Activated T-helper 2 cell treated with anti-CD3 and anti-CD28 coated beads, Interferon-gamma antibody, Interleukin-2, Interleukin-4, amounts not matched to agents 10 μg/mL and 5 μg/mL and 100 μg/mL, durations not matched to agents 14 hours and 24 hours and 36 hours (primary cell): ENCODE results near the gene CSHL1. TPM values are rescaled to one million over a fixed set of nuclear protein-coding genes. Genes with fewer than 3 reads are reported as not detected.

Source experiments
- DNase-seq: peaks from one replicate; pipeline ENCODE4 v3.0.0; 2021; ENCODE audit warnings: low spot score
- H3K27ac Mint-ChIP-seq: one replicate; pipeline ENCODE4 v1.8.0; 2021; ENCODE audit warnings: mixed read lengths
- H3K27me3 Mint-ChIP-seq: one replicate; pipeline ENCODE4 v1.8.0; 2021; ENCODE audit warnings: low read depth, mixed read lengths
- H3K36me3 Mint-ChIP-seq: one replicate; pipeline ENCODE4 v1.8.0; 2021; ENCODE audit warnings: low read depth, mixed read lengths
- H3K4me1 Mint-ChIP-seq: one replicate; pipeline ENCODE4 v1.8.0; 2021; ENCODE audit warnings: low read depth, mixed read lengths
- H3K4me3 Mint-ChIP-seq: one replicate; pipeline ENCODE4 v1.8.0; 2021; ENCODE audit warnings: low read depth, mild to moderate bottlenecking, moderate library complexity, mixed read lengths
- H3K9me3 Mint-ChIP-seq: one replicate; pipeline ENCODE4 v1.8.0; 2021; ENCODE audit warnings: mixed read lengths
- intact Hi-C: fragments of 100-400 bp; cut with micrococcal nuclease; formaldehyde crosslinking; loops from one replicate; pipeline ENCODE4 v1.15.1; 2023
- total RNA-seq: library from RNA; stranded (reverse); gene quantifications from 2 replicates; pipeline ENCODE4 v1.2.3, GENCODE V29; 2022

The CSHL1 gene
- not detected in 2 replicates for total RNA-seq

- intact Hi-C loops = no loop called here
- Mint-ChIP-seq H3K9me3 (no peaks in the 10 kb centered on the region), H3K27me3 (peaks cover 20% of the 10 kb centered on the region), H3K4me1 (peaks cover 4% of the 10 kb centered on the region), H3K27ac (no peak within 1 kb of the TSS), H3K36me3 (no peaks in the 10 kb centered on the region), H3K4me3 (no peak within 1 kb of the TSS)
- DNase-seq = no peak
Observed at GRCh38 chr17:63911041-63911635, at the start of gene CSHL1. TSS of gene CSHL1 (minus strand) at chr17:63911258. CDS start at chr17:63911196, 62 bp downstream.

- intact Hi-C loops = no loop called here
Observed at GRCh38 chr17:63960430-63960829, 49.4 kb upstream of the CSHL1 start.

GRCh38 chr17:63960006-63960405 lies 48.9 kb upstream of the CSHL1 start:
- no peak overlapping the region for H3K27ac Mint-ChIP-seq
- no peak for DNase-seq
- peaks cover 7% of the 10 kb centered on the region for H3K4me1 Mint-ChIP-seq
- H3K9me3 Mint-ChIP-seq = no peaks in the 10 kb centered on the region
- intact Hi-C loops = no loop called here
- no peaks in the 10 kb centered on the region for H3K27me3 Mint-ChIP-seq
- H3K36me3 Mint-ChIP-seq = no peaks in the 10 kb centered on the region
- H3K4me3 Mint-ChIP-seq = no peak overlapping the region

More at GRCh38 chr17:63960430-63960829, 49.4 kb upstream of the CSHL1 start:
- Mint-ChIP-seq H3K4me1 (peaks cover 5% of the 10 kb centered on the region), H3K27me3 (no peaks in the 10 kb centered on the region), H3K36me3 (no peaks in the 10 kb centered on the region), H3K27ac (no peak overlapping the region), H3K9me3 (no peaks in the 10 kb centered on the region), H3K4me3 (no peak overlapping the region)
- DNase-seq = no peak

GRCh38 chr17:63956296-63956920 lies 45.4 kb upstream of the CSHL1 start:
- Mint-ChIP-seq H3K27ac (no peak overlapping the region), H3K4me1 (peaks cover 15% of the 10 kb centered on the region), H3K4me3 (no peak overlapping the region), H3K27me3 (no peaks in the 10 kb centered on the region), H3K9me3 (no peaks in the 10 kb centered on the region), H3K36me3 (no peaks in the 10 kb centered on the region)
- no peak for DNase-seq
- intact Hi-C loops = no loop called here

GRCh38 chr17:63955791-63956190 lies 44.7 kb upstream of the CSHL1 start:
- Mint-ChIP-seq H3K4me1 (peaks cover 13% of the 10 kb centered on the region), H3K36me3 (no peaks in the 10 kb centered on the region), H3K9me3 (no peaks in the 10 kb centered on the region), H3K27me3 (no peaks in the 10 kb centered on the region), H3K4me3 (no peak overlapping the region), H3K27ac (no peak overlapping the region)
- intact Hi-C loops = no loop called here
- DNase-seq = no peak

GRCh38 chr17:63955232-63955631 lies 44.2 kb upstream of the CSHL1 start:
- H3K4me3 Mint-ChIP-seq = no peak overlapping the region
- H3K36me3 Mint-ChIP-seq = no peaks in the 10 kb centered on the region
- H3K27me3 Mint-ChIP-seq = no peaks in the 10 kb centered on the region
- intact Hi-C loops = no loop called here
- DNase-seq = no peak
- H3K4me1 Mint-ChIP-seq = peaks cover 13% of the 10 kb centered on the region
- no peak overlapping the region for H3K27ac Mint-ChIP-seq
- no peaks in the 10 kb centered on the region for H3K9me3 Mint-ChIP-seq

- Mint-ChIP-seq H3K9me3 (no peaks in the 10 kb centered on the region), H3K36me3 (no peaks in the 10 kb centered on the region), H3K27ac (peak overlapping the region; percentile 79), H3K27me3 (no peaks in the 10 kb centered on the region), H3K4me1 (peaks cover 13% of the 10 kb centered on the region), H3K4me3 (no peak overlapping the region)
- DNase-seq = no peak
- intact Hi-C loops = no loop called here
Observed at GRCh38 chr17:63954402-63955063, 43.5 kb upstream of the CSHL1 start.

GRCh38 chr17:63950940-63951907 lies 40.2 kb upstream of the CSHL1 start:
- H3K27me3 Mint-ChIP-seq = no peaks in the 10 kb centered on the region
- no peak overlapping the region for H3K27ac Mint-ChIP-seq
- H3K36me3 Mint-ChIP-seq = no peaks in the 10 kb centered on the region
- intact Hi-C loops = no loop called here
- peaks cover 18% of the 10 kb centered on the region for H3K4me1 Mint-ChIP-seq
- no peak overlapping the region for H3K4me3 Mint-ChIP-seq
- H3K9me3 Mint-ChIP-seq = no peaks in the 10 kb centered on the region
- no peak for DNase-seq

- H3K27me3 Mint-ChIP-seq = no peaks in the 10 kb centered on the region
- no peak for DNase-seq
- H3K36me3 Mint-ChIP-seq = no peaks in the 10 kb centered on the region
- no peaks in the 10 kb centered on the region for H3K9me3 Mint-ChIP-seq
- no peak overlapping the region for H3K4me3 Mint-ChIP-seq
- H3K27ac Mint-ChIP-seq = no peak overlapping the region
- intact Hi-C loops = loop anchor here (5.0 kb wide), 2 partner anchors 38 to 68 kb away; no protein-coding TSS in a partner anchor
- peaks cover 22% of the 10 kb centered on the region for H3K4me1 Mint-ChIP-seq
Observed at GRCh38 chr17:63949576-63950250, 38.7 kb upstream of the CSHL1 start.

GRCh38 chr17:63948521-63948920 lies 37.5 kb upstream of the CSHL1 start:
- Mint-ChIP-seq H3K4me3 (no peak overlapping the region), H3K27me3 (no peaks in the 10 kb centered on the region), H3K27ac (no peak overlapping the region), H3K9me3 (no peaks in the 10 kb centered on the region), H3K4me1 (peaks cover 14% of the 10 kb centered on the region), H3K36me3 (no peaks in the 10 kb centered on the region)
- no peak for DNase-seq
- intact Hi-C loops = loop anchor here (5.0 kb wide), 2 partner anchors 39 to 69 kb away; no protein-coding TSS in a partner anchor

- H3K4me1 Mint-ChIP-seq = peaks cover 14% of the 10 kb centered on the region
- H3K27me3 Mint-ChIP-seq = peaks cover 2% of the 10 kb centered on the region
- intact Hi-C loops = loop anchor here (2.0 to 5.0 kb wide), 3 partner anchors 29 to 69 kb away; partner anchors contain the start of gene GH1
- DNase-seq = no peak
- no peak overlapping the region for H3K4me3 Mint-ChIP-seq
- no peaks in the 10 kb centered on the region for H3K36me3 Mint-ChIP-seq
- H3K9me3 Mint-ChIP-seq = no peaks in the 10 kb centered on the region
- no peak overlapping the region for H3K27ac Mint-ChIP-seq
Observed at GRCh38 chr17:63947711-63948330, 36.8 kb upstream of the CSHL1 start.
